Activated CD4-positive, alpha-beta T cell treated with anti-CD3 and anti-CD28 coated beads for 48 hours (primary cell): Measurements from ENCODE around the gene CFAP210.

Experiments
- DNase-seq: peaks from one replicate; pipeline ENCODE4 v3.0.0-alpha.2; 2020

Gene CFAP210, protein sequence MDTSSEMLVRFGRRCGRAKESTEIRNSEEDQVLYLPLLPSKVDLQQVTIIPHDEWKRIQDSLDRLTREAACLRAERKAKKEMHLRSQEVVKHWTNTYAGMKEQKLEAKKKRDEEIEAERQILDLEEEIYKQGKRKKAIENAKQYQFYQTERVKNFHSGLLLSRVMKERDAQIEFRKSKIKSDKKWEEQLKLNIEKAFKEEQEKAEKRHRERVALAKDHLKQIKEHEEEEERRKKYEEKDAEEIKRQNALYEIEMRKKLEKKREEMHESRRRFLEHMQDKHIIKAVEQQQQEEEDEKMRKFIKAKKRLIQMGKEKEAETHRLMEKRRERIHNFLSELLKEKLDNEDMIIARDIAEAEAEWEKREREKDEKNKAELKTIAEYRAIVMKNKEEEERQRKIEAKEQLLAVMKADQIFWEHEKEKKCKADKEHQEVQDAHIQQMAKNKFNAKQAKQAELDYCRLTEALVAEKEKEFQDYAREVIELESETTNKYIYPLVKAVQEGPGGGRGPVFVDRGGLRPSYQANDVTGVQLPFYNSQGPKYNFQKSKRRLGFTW

DNA sequence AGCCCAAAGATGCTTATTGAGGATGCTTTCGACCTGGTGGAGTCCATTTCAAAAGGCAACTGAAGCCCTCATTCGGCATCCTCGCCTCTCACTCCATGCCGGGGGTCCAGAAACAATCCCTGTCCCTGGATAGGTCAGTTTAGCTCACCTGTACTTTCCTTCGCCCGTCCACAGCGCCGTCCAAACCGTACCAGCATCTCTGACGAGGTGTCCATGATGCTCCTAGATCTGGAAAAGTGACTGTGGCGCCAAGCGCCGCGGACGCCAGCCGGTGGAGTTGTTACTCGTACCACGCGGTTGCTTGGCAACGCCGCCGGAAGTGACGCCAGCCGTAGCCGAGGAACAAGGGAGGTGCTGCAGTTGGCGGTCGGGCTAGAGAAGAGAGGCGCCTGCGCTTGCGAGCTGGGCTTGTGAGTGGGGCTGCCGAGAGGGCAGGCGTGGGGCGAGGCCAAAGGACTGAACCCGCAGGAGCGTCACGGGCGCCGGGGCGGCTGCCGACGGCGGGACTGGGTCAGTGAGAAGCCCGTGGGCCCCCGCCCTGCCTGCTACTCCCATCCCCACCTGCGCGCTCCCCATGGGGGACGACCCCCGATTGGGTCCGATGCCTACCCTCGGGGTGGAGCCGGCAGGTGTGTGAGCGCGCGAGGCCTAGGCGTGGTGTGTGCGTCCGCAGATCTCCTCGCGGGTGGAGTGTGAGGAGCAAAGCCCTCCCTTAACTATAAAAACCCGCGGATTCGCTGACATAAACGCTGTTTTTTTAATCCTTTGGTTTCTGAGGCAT lies at the start of gene CFAP210, which contains the start of gene PHOSPHO2:
Gene CFAP210 (minus strand): TSS at position 293 of the 781 bp plus-strand sequence. CDS start 78 bp downstream, at position 215.
Gene PHOSPHO2 (plus strand): TSS at position 357 of the 781 bp plus-strand sequence. CDS start 6,503 bp downstream, outside the sequence.
- peak; percentile 99 for DNase-seq

DNA sequence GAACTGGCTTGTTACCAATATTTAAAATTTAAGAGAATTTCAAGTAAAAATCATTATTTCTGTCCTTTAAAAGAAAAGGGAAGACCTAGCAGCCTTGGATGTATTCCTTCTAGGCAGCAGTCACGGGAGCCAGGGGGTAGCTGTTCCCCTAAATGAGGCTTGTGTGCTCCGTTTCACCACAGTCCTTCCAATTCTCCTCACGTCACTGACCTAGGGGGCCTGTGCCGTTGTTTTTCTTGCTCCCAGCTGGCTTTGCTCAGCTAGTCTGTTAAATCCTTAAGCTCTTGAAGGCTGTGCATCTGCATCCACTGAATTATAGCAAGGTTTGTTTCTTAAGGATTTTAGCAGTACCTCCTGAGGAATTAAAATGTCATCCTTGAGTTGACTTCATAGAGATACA lies 49.3 kb upstream of the CFAP210 start:
- no peak for DNase-seq

DNA sequence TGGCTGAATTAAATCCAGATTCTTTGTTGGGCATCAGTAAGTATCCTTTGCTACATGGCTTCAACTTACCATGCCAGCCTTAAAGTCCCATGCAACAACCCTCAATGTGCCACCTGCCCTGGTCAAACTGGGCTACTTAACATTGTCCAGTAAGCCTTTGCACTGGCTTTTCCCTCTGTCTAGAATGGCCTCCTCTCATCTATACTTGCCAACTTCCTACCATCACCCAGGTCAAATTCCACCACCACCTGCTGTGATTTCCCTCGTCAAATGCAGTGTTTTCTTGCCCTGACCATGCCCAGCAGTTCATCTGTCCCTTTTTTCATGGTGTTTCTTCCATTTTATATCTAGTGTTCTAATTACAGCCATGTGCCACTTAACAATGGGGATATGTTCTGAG lies 45.1 kb upstream of the CFAP210 start:
- no peak for DNase-seq

DNA sequence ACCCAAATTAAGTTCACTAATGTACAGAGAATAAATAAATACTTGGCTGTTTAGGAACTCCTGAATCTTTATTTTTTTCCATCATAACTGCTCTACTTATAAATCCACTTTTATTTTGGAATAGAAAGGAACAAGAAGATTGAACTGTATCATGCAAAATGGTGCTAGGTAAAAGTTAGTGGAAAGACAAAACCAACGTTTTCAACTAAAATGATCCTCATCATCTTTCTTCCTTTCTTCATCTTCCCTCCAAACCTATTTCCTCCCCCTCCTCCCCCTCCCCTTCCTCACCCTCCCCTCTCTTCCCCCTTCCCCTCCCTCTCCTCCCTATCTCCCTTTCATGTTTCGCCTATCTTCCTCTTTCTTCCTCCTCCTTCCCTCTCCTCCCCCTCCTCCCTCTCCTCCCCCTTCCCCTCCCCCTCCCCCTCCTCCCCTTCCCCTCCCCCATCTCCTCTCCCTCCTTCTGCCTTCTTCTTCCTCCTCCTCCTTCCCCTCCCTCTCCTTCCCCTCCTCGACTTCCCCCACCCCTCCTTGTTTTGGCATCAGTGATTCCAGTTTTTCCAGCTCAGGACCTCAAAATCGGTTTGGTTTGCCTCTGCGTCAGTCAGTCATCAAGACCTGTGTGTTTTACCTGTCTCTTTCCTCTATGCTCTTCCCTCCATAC lies 44.5 kb upstream of the CFAP210 start:
- no peak for DNase-seq

DNA sequence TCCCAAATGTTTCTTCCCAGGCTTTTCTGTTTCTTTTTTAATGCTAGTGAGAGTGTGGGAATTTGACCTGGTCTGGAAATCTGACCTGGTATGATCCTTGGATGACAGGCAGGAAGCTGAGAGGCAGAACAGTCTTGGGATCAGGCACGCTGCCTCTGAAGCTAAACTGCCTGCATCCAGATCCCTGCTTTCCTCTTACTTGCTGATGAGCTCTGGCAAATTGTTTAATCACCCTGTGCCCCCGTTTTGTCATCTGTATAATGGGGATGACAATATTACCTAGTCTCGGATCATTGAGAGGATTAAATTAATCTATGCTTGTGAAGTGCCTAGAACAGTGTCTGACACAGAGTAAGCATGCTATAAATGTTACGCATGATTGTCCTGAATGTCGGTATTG lies 42.7 kb upstream of the CFAP210 start:
- no peak for DNase-seq

DNA sequence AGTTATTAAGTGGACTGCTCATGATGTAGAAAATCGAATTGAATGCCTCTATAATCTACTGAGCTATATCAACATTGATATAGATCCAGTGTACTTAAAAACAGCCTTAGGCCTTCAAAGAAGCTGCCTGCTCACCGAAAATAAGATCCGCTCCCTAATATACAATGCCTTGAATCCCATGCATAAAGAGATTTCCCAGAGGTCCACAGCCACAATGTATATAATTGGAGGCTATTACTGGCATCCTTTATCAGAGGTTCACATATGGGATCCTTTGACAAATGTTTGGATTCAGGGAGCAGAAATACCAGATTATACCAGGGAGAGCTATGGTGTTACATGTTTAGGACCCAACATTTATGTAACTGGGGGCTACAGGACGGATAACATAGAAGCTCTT lies 41.4 kb upstream of the CFAP210 start:
- DNase-seq, result no peak

DNA sequence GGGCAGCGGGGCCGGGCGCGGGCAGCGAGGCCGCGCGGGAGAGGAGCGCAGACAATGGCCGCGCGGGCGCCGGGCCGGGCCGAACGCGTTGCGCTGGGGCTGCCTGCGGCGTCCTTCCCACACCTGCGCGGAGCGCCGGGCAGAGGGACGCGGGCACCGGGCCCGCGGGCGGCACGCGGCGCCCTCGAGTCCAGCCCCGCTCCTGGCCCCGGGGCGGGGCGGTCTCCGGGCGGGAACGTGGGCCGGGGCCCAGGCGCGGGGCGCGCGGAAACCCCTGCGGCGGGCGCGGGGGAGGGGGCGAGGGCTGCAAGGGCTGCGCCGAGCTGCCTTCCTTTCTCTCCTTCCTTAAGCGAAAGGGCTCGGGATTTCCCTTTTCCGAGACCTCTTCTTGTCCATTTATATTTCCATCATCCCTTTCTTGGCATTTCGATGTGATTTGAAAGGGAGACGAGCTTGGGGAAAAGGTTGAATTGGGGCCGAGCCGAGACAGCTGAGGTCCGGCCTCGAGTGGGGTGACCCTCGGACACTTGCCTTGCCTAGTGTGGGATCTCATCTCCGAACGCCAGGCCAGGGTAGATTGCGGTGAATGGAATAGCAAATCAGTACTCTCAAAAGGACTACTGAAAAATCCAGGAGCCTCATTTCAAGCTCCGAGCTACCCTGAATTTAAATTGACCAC lies 40.1 kb upstream of the CFAP210 start:
- DNase-seq, result peak; percentile 23

DNA sequence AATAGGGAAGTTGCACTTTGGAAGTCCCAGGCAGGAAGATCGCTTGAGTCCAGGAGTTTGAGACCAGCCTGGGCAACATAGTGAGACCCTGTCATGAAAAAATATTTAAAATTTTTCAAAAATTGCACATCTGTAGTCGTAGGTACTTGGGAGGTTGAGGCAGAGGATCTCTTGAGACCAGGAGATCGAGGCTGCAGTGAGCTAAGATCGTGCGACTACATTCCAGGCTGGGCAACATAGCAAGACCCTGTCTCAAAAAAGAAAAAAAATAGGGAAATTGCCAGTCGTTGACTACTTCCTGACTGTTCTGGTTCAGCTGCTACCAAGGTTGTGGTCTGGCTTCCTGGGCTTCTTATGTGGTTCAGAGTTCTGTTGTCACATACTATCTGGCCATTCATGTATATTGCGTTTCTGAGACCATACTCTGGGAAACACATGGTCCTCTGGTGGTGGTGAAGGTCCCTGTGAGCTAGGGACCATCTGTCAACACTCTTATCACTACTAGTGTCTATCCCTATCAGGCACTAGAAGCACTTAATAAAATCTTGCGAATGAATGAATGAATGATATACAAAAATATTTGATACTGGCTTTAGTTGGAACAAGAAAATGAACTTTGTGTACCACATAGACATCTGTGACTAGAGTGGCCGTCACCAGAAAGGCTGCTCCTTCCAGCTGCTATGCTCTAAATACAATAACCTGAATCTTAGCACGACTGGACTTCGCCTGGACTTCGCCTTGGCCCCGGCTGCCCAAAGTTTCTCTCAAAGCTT lies 38.6 kb upstream of the CFAP210 start:
- no peak for DNase-seq

DNA sequence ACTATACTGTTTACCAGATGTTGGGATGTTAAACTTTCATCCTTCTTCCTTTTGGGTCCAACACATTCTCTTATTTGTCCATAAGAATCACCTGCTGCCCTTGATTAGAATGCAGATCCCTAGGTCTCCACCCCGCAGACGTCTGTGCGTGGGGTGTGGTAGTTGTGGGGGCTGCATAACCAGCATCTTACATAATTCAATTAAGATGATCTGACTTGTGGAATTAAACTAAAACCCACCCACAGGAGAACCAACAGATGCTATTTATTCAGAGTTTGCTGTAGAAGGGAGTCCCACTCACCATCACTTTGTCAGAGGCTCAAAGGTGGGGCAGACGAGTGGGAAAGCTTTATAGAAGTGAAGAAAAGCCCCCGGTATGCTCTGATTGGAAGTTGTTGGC lies 37.9 kb upstream of the CFAP210 start:
- no peak for DNase-seq

DNA sequence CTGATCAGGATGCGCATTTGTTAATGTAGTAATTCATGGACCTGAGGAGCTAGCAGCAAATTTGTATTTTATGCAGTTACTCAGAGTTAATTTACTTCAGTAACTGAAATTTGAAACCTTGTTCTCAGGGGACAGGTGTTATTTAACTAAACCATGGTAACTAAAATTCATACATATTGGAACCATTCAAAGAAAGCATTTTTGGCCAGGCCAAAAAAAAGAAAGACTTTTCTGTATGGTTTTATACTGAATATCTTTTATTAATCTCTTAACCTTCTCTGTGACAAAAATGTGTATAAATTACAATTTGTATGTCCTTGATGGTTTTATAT lies 35.0 kb upstream of the CFAP210 start:
- DNase-seq, result no peak

DNA sequence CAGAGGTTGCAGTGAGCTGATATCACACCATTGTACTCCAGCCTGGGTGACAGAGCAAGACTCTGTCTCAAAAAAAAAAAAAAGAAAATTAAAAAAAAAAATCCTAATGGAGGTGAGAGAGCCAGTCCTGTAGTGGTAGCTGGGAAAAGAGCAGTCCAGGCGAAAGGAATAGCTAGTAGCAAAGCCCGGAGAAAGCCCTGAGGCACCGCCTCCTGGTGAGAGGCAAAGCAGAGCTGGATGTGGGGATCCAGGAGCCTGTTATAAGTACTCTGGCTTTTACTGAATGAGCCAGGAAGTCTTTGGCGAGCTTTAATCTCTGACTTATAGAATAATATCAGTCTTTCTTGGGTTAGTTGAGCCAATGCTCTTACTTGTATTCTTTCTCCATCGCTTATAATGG lies 32.9 kb upstream of the CFAP210 start:
- DNase-seq, result no peak

DNA sequence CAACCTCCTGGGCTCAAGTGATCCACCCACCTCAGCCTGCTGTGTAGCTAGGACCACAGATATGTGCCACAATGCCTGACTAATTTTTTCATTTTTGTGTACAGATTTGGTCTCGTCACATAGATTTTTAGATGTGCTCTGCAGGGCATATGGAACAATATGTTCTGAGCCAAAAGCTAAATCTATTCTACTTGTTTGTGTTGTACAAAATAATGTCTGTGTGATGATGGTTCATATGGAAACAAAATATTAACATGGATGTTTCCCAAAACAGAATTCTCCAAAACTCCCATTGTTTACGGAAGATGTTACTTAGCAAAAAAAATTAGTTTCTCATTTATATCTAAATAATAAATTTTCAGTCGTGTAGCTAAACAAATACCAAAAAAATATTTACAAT lies 26.8 kb upstream of the CFAP210 start:
- DNase-seq, result no peak

DNA sequence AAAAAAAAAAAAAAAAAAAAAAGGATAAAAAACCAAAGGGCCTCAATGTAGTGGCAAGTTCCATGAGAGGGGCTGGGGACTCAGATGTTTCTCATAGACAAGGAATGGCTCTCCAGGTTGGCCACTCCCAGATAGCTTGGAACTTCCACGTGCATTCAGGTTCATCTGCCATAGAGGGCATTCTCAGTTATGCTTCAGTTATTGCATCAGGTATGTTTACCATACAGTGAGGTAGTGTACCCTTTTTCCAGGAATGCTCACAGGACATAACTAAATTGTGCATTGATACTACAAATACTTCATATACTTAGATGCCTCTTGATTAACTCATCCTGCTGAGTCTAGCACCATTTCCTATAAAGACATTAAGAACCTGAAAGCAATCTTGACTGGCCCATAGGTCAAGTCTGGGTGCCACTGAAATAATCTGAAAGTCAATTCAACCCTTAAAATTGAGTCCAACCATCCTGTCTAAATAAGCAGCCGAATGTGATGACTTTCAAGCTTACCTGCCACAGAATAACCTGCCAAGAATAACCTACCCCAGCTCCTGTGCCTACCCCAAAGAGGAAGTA lies 24.8 kb upstream of the CFAP210 start:
- DNase-seq, result no peak

DNA sequence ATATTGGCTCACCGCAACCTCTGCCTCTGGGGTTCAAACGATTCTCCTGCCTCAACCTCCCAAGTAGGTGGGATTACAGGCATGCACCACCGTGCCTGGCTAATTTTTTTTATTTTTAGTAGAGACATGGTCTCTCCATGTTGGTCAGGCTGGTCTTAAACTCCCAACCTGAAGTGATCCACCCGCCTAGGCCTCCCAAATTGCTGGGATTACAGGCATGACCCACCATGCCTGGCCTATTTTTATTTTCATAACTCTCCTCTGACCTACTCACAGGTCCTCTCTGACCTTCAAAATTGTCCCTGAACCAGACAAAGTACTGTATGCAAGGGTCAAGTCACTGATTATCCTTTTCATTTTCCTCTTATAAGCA lies 23.5 kb upstream of the CFAP210 start:
- DNase-seq, result no peak

DNA sequence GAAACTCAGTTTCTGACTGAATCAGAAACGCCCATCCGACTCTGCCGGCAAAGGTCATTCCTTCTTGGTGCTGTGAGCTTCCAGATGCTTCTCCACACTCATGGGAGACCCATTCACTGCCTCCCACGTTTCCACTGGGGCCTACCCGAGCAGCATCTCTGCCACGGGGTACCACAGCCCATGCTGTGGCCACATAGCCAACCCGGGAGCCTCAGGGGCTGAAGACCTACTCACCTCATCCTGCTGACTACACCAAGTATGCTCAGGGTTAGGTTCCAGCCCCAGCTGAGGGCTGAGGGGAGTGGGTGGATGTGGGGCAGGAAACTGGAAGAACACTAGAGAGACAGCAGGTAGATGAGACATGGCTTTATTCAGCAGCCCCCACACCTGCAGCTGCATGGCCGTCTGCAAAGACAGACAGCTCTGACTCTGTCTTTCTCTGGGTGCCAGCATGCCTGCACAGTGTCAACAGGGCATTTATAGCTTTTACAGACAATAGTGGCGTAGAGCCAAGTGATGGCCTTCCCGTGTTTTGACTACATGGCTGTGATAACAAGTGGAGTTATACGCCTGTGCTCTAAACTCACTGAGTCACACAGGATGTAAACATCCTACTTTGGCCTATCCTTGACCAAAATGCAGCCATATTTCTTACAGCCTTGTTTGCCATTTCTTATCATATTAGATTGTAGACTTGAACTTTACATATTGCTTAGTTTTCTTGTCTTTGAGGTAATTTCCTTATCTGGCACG lies 22.9 kb upstream of the CFAP210 start:
- DNase-seq, result no peak

DNA sequence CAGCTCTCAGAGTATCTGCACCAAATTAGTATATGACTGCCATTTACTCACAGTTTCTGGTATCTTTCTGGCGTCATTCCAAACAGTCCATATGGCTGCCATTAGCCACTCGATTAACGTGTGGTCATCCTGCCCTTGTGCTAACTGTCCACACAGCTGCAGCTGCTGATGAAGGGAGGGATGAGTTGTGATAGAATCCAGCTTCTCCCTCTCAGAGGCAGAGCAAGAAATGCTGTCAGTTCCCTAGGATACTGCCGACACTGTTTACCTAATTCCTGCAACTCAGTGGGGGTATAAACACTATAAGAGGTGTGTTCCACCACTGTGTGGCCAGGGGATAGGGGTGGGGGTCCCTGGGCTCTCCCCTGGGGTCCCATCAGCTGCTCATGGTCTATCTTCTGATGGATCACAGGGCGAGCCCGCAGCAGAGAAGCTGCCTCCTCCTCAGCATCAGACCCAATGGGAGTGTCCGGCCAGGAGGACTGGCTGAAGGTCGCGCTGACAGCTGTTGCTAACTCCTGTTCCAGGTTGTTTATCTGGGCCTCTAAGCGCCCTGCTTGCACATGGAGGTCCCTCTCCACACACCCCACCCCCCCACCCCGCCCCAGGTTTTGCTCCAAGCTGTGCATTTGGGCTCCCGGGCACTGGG lies 22.2 kb upstream of the CFAP210 start:
- DNase-seq, result no peak

DNA sequence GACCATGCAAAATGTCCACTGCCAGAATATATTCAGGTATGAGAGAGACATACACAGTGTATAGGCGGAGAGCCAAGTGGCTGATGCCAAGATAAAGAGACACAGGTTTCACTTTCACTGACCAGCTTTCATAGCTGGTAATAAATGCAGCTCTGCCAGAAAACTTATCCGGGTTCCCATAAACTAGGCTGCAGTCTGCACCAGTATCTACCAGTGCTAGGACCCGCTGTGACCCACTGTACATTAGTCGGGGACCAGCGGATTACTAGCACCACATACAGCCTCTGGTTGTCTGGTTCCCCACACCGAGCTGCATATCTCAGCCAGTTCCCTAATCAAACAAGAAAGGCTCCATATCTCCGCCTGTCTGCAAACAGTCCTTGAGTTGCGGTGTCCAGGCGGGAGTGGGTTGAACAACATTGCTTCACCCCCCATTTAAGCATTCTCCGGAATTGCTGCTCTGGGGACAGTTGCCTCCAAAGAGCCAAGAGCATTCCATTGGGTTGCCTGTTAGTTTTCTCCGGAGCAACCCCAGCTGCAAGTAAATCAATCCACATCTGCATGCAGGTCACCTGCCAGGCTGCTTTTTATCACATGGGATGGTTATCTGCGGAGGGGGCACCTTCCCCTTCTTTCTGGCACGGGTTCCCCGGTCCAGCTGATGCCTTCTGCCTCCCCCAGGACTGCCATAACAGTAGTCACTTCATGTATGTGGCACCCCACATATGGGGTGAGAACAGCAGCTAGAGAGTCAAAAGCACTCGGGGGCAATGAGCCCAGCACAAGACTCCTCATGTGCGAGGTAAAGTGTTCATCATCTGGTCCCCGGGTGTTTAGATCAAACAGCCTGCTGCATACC lies 21.4 kb upstream of the CFAP210 start:
- DNase-seq, result no peak

DNA sequence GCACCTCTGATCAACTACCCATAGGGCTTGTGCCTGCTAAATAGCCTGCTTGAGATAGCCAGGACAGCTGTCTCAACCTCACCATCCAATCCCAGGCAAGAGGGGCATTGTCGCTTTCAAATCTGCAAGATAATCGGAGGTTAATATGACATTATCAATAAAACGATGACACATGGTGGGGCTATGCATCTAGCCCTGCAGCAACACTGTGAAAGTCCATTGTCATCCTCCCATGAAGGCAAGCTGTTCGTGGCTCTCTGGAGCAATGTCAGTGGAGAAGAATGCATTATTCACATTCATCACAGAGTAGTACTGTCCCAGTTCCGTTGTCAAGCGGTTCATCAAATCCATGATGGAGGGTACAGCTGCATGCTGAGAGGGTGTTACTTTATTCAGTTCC lies 20.5 kb upstream of the CFAP210 start:
- no peak for DNase-seq

DNA sequence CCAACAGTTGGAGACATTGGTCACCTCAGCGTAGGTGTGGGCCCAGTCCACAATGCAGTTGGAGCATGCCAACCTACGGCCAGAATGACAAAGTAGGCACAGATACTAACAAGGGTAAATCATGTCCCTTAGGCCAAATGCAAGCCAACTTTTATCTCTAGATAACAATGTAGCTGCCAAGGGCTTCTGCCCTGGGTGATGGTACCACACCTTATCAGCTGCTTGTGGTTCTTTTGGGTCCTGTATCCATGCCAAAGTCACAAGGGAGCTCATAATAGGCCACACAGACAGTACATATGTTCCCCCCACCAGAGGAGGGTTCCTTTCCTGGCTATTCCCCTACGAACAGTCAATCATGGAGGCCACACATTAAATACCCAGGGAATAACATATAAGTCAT lies 19.1 kb upstream of the CFAP210 start:
- no peak for DNase-seq
